Measurements from ENCODE around the gene PRKX. TPM values are rescaled to one million over a fixed set of nuclear protein-coding genes. Genes with fewer than 3 reads are reported as not detected.

The PRKX gene
- total RNA-seq, 1 experiment from 2014 or later: 20.5 TPM

DNA sequence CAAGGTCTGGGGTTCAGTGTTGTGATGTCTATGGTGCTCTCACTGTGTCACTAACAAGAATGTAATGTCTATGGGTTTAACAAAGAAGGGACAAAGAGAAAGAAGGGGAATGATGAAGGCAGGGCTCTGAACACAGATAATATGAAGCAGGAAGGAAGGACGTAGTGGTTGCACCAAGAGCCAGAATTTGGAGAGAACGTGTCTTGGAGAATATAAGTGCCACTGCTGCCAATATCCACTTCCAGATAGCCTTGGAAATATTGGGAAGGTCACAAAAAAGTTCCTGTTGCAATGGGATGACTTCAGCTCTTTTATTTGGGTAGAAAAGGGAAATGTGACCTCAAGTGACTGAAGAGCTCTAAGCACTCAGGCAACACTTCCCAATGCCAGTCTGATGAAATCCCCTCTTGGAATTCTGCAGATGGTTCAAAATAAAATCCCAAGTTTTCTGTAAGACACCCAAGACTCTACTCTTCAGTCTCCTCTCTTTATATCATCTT is 131.8 kb downstream of the PRKX start:
- CTCF ChIA-PET: no interaction called here

DNA sequence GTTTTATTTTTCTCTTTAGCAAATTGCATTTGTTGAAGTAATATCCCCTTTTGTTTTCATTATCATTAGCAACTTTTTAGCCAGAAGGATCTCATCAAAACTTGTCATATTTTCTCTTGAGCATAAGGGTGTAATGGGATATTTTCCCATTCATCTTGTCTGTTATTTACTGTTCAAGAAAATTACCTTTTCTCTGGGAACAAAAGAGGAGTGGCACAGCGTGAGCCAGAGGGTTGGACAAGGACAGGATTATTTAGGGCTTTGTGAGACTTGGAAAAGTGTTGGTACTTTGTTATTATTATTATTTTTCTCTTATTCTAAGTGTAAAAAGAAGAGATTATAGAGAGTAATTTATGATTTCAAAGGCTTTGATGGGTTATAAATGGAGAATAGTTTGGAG is 135.9 kb downstream of the PRKX start:
- no TSS peak for BruUV-seq (replicated peaks)
- H3K4me1 ChIP-seq (ENCODE audit: control insufficient read depth, insufficient read depth, low read length): no peaks in the 10 kb centered on the region
- no peak overlapping the region for H3K4me3 ChIP-seq (ENCODE audit: low read depth in 2 of 2, low read length in 2 of 2)
- TF ChIP-seq SIN3A (IDR thresholded peaks at IDR 0.05; ENCODE audit: borderline replicate concordance, insufficient read depth, low read depth, low read length) (no peak), CTCF (IDR thresholded peaks at IDR 0.05) (no peak), POLR2AphosphoS5 (IDR thresholded peaks at IDR 0.05; ENCODE audit: low read depth, low read length) (no peak), TCF7L2 (IDR thresholded peaks at IDR 0.05; ENCODE audit: low read depth, low read length) (no peak)
- TF ChIP-seq, protein P1, sequence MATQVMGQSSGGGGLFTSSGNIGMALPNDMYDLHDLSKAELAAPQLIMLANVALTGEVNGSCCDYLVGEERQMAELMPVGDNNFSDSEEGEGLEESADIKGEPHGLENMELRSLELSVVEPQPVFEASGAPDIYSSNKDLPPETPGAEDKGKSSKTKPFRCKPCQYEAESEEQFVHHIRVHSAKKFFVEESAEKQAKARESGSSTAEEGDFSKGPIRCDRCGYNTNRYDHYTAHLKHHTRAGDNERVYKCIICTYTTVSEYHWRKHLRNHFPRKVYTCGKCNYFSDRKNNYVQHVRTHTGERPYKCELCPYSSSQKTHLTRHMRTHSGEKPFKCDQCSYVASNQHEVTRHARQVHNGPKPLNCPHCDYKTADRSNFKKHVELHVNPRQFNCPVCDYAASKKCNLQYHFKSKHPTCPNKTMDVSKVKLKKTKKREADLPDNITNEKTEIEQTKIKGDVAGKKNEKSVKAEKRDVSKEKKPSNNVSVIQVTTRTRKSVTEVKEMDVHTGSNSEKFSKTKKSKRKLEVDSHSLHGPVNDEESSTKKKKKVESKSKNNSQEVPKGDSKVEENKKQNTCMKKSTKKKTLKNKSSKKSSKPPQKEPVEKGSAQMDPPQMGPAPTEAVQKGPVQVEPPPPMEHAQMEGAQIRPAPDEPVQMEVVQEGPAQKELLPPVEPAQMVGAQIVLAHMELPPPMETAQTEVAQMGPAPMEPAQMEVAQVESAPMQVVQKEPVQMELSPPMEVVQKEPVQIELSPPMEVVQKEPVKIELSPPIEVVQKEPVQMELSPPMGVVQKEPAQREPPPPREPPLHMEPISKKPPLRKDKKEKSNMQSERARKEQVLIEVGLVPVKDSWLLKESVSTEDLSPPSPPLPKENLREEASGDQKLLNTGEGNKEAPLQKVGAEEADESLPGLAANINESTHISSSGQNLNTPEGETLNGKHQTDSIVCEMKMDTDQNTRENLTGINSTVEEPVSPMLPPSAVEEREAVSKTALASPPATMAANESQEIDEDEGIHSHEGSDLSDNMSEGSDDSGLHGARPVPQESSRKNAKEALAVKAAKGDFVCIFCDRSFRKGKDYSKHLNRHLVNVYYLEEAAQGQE (IDR thresholded peaks at IDR 0.05; ENCODE audit: insufficient read depth in 1 of 2, low read depth in 2 of 2, low read length in 1 of 2): no peak
- ChIA-PET POLR2A (no interaction called here), CTCF (no interaction called here)
- DNase-seq (ENCODE audit: low read depth, low spot score) (no peak), ATAC-seq (no peak)
- no peaks in the 10 kb centered on the region for H3K9me3 ChIP-seq (ENCODE audit: control insufficient read depth, insufficient read depth, low read depth, low read length)
- no peak overlapping the region for H3K27ac ChIP-seq (ENCODE audit: low read length)
- H3K36me3 ChIP-seq (ENCODE audit: control insufficient read depth, insufficient read depth, low read length): no peaks in the 10 kb centered on the region
- in situ Hi-C loops (cut with HindIII; ENCODE audit: low pct_unique_long_range_greater_than_20kb, low sequenced_read_pairs) (no loop called here), intact Hi-C loops (cut with micrococcal nuclease; ENCODE audit: unreplicated experiment) (no loop called here)
- no peaks in the 10 kb centered on the region for H3K27me3 ChIP-seq (ENCODE audit: control insufficient read depth, insufficient read depth, low read length)

More for the DNA sequence above, 131.8 kb downstream of the PRKX start:
- intact Hi-C loops (cut with micrococcal nuclease; ENCODE audit: unreplicated experiment) (no loop called here), in situ Hi-C loops (cut with HindIII; ENCODE audit: low pct_unique_long_range_greater_than_20kb, low sequenced_read_pairs) (no loop called here)
- H3K36me3 ChIP-seq (ENCODE audit: control insufficient read depth, insufficient read depth, low read length): no peaks in the 10 kb centered on the region
- no peak for TF ChIP-seq CTCF (IDR thresholded peaks at IDR 0.05)
- no peak for TF ChIP-seq SIN3A (IDR thresholded peaks at IDR 0.05; ENCODE audit: borderline replicate concordance, insufficient read depth, low read depth, low read length)
- no peak for TF ChIP-seq POLR2AphosphoS5 (IDR thresholded peaks at IDR 0.05; ENCODE audit: low read depth, low read length)
- no peak for TF ChIP-seq TCF7L2 (IDR thresholded peaks at IDR 0.05; ENCODE audit: low read depth, low read length)
- TF ChIP-seq, protein P1 (IDR thresholded peaks at IDR 0.05; ENCODE audit: insufficient read depth in 1 of 2, low read depth in 2 of 2, low read length in 1 of 2): no peak
- DNase-seq (ENCODE audit: low read depth, low spot score): no peak
- no peaks in the 10 kb centered on the region for H3K9me3 ChIP-seq (ENCODE audit: control insufficient read depth, insufficient read depth, low read depth, low read length)
- no peak overlapping the region for H3K27ac ChIP-seq (ENCODE audit: low read length)
- H3K4me1 ChIP-seq (ENCODE audit: control insufficient read depth, insufficient read depth, low read length): no peaks in the 10 kb centered on the region
- POLR2A ChIA-PET: no interaction called here
- ATAC-seq: no peak
- H3K4me3 ChIP-seq (ENCODE audit: low read depth in 2 of 2, low read length in 2 of 2): no peak overlapping the region
- no peaks in the 10 kb centered on the region for H3K27me3 ChIP-seq (ENCODE audit: control insufficient read depth, insufficient read depth, low read length)
- no TSS peak for BruUV-seq (replicated peaks)
